Progenitor cell of endocrine pancreas (in vitro differentiated cells): ENCODE results near the gene IPP. TPM values are rescaled to one million over a fixed set of nuclear protein-coding genes. Genes with fewer than 3 reads are reported as not detected.
A peak's percentile ranks its signal among the peaks of the same experiment; 100 is the strongest.
"Not testable (repeated sequence)": the region's sequence is repeated elsewhere in the genome, so short reads cannot be mapped to it uniquely, and the experiment has no call there.

Experiments
- DNase-seq: peaks from one replicate; pipeline ENCODE4 v3.0.0; 2021; ENCODE audit warnings: low spot score; ENCODE audit not compliant: unreplicated experiment
- H3K27ac Mint-ChIP-seq: 2 replicates; pipeline ENCODE4 v1.8.0; 2021; ENCODE audit warnings: mild to moderate bottlenecking, moderate library complexity, mixed read lengths
- H3K27me3 Mint-ChIP-seq: 2 replicates; pipeline ENCODE4 v1.8.0; 2021; ENCODE audit warnings: mixed read lengths
- H3K36me3 Mint-ChIP-seq: 2 replicates; pipeline ENCODE4 v1.8.0; 2022; ENCODE audit warnings: mixed read lengths; ENCODE audit not compliant: insufficient read depth
- H3K4me1 Mint-ChIP-seq: 2 replicates; pipeline ENCODE4 v1.8.0; 2021; ENCODE audit warnings: low read depth, mixed read lengths
- H3K4me3 Mint-ChIP-seq: 2 replicates; pipeline ENCODE4 v1.8.0; 2021; ENCODE audit warnings: low read depth, mild to moderate bottlenecking, moderate library complexity, mixed read lengths
- H3K9me3 Mint-ChIP-seq: 2 replicates; pipeline ENCODE4 v1.8.0; 2021; ENCODE audit warnings: low read depth, mixed read lengths
- CTCF ChIP-seq: fragments of 200-600 bp; sonication (generic); IDR thresholded peaks from one replicate; pipeline ENCODE4 v1.5.0; 2021; ENCODE audit warnings: antibody characterized with exemption, mild to moderate bottlenecking; ENCODE audit not compliant: unreplicated experiment
- total RNA-seq: library from RNA; stranded (reverse); gene quantifications from 2 replicates; pipeline ENCODE4 v1.2.1, GENCODE V29; 2021

Gene IPP
- total RNA-seq, 1 donor from 2014 or later, result 21.0 TPM

- no peak for DNase-seq
- Mint-ChIP-seq H3K4me1 (no peaks in the 10 kb centered on the region), H3K27ac (no peak overlapping the region), H3K9me3 (peaks cover 6% of the 10 kb centered on the region), H3K4me3 (no peak overlapping the region), H3K27me3 (no peaks in the 10 kb centered on the region), H3K36me3 (peaks cover 21% of the 10 kb centered on the region)
- no peak for TF ChIP-seq CTCF
Observed at GRCh38 chr1:45739137-45739536, 11.3 kb downstream of the IPP start.

- H3K9me3 Mint-ChIP-seq, result no peaks in the 10 kb centered on the region
Observed at GRCh38 chr1:45730780-45731319, 19.6 kb downstream of the IPP start.

DNA sequence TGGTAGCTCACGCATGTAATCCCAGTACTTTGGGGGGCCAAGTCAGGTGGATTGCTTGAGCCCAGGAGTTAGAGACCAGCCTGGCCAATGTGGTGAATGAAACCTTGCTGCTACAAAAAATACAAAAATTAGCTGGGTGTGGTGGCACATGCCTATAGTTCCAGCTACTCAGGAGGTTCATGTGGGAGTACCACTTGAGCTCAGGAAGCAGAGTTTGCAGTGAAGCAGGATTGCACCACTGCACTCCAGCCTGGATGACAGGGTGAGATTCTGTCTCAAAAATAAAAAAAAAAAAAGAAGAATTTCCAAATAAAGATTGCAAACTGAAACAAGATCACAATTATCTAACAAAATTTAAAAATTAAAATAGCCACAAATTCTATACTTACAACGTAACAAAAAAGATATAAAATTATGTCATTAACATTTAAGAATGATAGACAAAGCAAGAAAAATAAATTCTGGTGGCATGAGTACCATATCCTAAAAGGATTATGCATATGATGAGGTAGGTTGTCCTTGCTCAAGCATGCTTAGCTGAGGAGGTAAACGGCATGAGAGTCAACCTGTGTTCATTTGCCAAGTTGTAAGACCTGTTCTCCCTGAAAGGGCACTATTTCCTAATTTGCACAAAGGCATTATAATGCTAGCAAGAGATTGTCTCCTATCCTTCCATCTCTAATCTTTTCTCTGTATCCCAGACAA lies 20.2 kb downstream of the IPP start:
- DNase-seq, result no peak
- Mint-ChIP-seq H3K36me3 (peaks cover 2% of the 10 kb centered on the region), H3K27ac (peak overlapping the region; percentile 0), H3K4me1 (peaks cover 5% of the 10 kb centered on the region), H3K27me3 (no peaks in the 10 kb centered on the region), H3K9me3 (no peaks in the 10 kb centered on the region), H3K4me3 (no peak overlapping the region)
- no peak for TF ChIP-seq CTCF

More at GRCh38 chr1:45730780-45731319, 19.6 kb downstream of the IPP start:
- Mint-ChIP-seq H3K4me3 (no peak overlapping the region), H3K4me1 (peaks cover 5% of the 10 kb centered on the region), H3K27ac (peak overlapping the region; percentile 0), H3K36me3 (peaks cover 2% of the 10 kb centered on the region), H3K27me3 (no peaks in the 10 kb centered on the region)
- no peak for TF ChIP-seq CTCF
- DNase-seq, result no peak

- H3K27ac Mint-ChIP-seq, H3K4me3 Mint-ChIP-seq, H3K4me1 Mint-ChIP-seq, H3K27me3 Mint-ChIP-seq, H3K36me3 Mint-ChIP-seq, DNase-seq, H3K9me3 Mint-ChIP-seq: not testable (repeated sequence)
Observed at GRCh38 chr1:45726007-45726406, 24.4 kb downstream of the IPP start.

DNA sequence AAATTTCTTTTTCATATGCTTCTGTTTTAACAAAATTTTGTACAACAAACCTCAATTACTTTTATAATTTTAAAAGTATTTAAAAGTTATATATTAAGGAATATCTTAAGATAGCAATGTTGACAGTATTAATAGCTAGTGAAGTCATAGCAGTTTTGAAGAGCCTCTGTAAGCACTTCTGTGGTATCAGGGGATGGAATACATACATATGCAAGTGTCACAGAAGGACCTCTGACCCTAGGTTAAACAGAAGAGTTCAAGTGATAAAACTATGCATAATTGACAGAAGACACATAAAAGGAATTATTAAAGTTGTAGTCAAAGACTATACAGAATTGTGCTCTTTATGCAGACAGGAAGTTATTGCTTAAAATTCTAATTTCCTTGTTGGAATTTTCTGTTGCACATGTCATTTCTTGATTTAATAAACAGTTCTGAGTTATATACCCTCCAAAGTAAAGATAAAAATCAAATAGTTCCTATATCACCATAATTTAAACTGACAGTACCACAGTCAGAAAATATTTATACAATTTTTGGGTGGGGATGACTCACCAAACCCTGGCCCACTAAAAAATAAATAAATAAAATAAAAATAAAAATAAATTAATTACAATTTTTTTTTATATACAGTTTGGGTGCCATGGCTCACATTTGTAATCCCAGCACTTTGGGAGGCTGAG lies 27.1 kb downstream of the IPP start:
- Mint-ChIP-seq H3K4me3 (no peak overlapping the region), H3K27ac (no peak overlapping the region), H3K36me3 (peaks cover 6% of the 10 kb centered on the region), H3K27me3 (no peaks in the 10 kb centered on the region), H3K9me3 (no peaks in the 10 kb centered on the region), H3K4me1 (no peaks in the 10 kb centered on the region)
- no peak for DNase-seq
- TF ChIP-seq CTCF, result no peak

DNA sequence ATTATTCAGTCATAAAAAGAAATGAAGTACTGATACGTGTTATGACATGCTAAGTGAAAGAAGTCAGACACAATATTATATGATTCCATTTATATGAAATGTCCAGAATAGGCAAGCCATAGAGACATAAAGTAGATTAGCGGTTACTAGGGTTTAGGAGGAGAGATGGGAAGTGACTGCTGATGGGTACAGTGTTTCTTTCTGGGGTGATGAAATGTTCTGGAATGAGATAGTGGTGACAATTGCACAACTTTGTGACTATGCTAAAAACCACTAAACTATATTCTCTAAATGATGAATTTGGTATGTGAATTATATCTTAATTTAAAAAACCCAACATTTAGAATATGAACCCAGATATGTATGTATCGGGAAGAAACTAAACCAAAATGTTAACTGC lies 27.6 kb downstream of the IPP start:
- H3K4me3 Mint-ChIP-seq, result no peak overlapping the region
- no peaks in the 10 kb centered on the region for H3K4me1 Mint-ChIP-seq
- no peaks in the 10 kb centered on the region for H3K27me3 Mint-ChIP-seq
- peaks cover 6% of the 10 kb centered on the region for H3K36me3 Mint-ChIP-seq
- TF ChIP-seq CTCF, result no peak
- H3K27ac Mint-ChIP-seq, result no peak overlapping the region
- no peaks in the 10 kb centered on the region for H3K9me3 Mint-ChIP-seq
- DNase-seq, result no peak
